ENCODE measurements around the gene RWDD3. TPM values are rescaled to one million over a fixed set of nuclear protein-coding genes. Genes with fewer than 3 reads are reported as not detected.

The RWDD3 gene
- polyA plus RNA-seq, 1 donor (not counting 4 experiments of a cell fraction or from before 2014, with no cell fraction given) = 15.0 TPM

DNA sequence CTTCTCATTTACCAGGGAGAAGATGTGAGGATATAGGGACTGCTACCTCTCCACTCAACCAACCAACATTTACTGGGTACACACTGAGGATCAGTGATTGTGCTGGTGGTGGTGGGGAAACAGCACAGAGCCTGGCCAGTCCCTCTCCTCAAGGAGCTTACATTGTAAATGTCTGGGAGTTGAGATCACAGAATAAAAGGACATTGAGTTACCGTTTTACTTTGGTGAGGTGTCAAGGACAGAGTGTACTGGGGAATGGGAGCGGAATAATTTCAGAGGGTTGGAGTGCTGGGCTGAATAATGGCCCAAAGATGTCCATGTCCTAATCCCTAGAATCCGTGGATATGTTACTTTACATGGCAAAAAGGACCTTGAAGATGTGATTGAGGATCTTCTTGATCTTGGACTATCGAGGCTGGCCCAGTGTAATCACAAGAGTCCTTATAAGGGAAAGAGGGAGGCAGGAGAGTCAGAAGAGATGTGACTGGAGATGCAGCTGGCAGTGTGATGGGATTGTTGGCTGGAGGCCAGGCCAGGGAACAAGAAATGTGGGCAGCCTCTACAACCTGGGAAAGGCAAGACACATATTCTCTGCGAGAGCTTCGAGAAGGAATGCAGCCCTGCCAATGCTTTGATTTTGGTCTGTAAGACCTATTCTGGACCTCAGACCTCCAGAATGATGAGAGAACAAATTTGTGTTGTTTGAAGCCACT is 26.6 kb upstream of the RWDD3 start:
- Histone ChIP-seq H3K9me1 (ENCODE audit: control insufficient read depth, extremely low read depth, insufficient read depth, low read length) (no peaks in the 10 kb centered on the region), H3K27ac (ENCODE audit: control insufficient read depth, insufficient read depth, low read length) (no peak overlapping the region), H3K79me2 (ENCODE audit: control insufficient read depth, insufficient read depth, low read length) (no peaks in the 10 kb centered on the region), H3K27me3 (ENCODE audit: control insufficient read depth, extremely low read depth, insufficient read depth, low read length) (no peaks in the 10 kb centered on the region), H3K4me2 (ENCODE audit: control insufficient read depth, extremely low read depth, insufficient read depth, low read depth, low read length) (no peak overlapping the region), H2AFZ (ENCODE audit: control insufficient read depth, low read length) (no peak overlapping the region), H3K9ac (ENCODE audit: control insufficient read depth, extremely low read depth, insufficient read depth, low read length) (no peak overlapping the region), H3K4me3 (ENCODE audit: control insufficient read depth in 2 of 3, extremely low read depth in 1 of 3, insufficient read depth in 2 of 3, low read depth in 1 of 3, low read length in 3 of 3) (no peak overlapping the region), H4K20me1 (ENCODE audit: control insufficient read depth, extremely low read depth, insufficient read depth, low read length) (no peaks in the 10 kb centered on the region), H3K4me1 (ENCODE audit: control insufficient read depth, extremely low read depth, insufficient read depth, low read length) (no peaks in the 10 kb centered on the region), H3K9me3 (ENCODE audit: control insufficient read depth, low read depth, low read length) (no peaks in the 10 kb centered on the region), H3K36me3 (ENCODE audit: control insufficient read depth in 2 of 2, extremely low read depth in 1 of 2, insufficient read depth in 2 of 2, low read length in 2 of 2) (no peaks in the 10 kb centered on the region)
- dilution Hi-C loops (cut with MboI; ENCODE audit: extremely low pct_ligation_motif_present, low sequenced_read_pairs) = no loop called here
- TF ChIP-seq, protein P1, sequence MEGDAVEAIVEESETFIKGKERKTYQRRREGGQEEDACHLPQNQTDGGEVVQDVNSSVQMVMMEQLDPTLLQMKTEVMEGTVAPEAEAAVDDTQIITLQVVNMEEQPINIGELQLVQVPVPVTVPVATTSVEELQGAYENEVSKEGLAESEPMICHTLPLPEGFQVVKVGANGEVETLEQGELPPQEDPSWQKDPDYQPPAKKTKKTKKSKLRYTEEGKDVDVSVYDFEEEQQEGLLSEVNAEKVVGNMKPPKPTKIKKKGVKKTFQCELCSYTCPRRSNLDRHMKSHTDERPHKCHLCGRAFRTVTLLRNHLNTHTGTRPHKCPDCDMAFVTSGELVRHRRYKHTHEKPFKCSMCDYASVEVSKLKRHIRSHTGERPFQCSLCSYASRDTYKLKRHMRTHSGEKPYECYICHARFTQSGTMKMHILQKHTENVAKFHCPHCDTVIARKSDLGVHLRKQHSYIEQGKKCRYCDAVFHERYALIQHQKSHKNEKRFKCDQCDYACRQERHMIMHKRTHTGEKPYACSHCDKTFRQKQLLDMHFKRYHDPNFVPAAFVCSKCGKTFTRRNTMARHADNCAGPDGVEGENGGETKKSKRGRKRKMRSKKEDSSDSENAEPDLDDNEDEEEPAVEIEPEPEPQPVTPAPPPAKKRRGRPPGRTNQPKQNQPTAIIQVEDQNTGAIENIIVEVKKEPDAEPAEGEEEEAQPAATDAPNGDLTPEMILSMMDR (optimal IDR thresholded peaks at IDR 0.05 in 1 of 3, IDR thresholded peaks at IDR 0.05 in 1 of 3, conservative IDR thresholded peaks at IDR 0.05 in 1 of 3; ENCODE audit: extremely low read depth in 1 of 3, insufficient read depth in 2 of 3, low read length in 3 of 3) = no peak
- no peak for TF ChIP-seq EZH2 (IDR thresholded peaks at IDR 0.05; ENCODE audit: low read length)
- no peak for DNase-seq (ENCODE audit: low read depth, low spot score)
- FAIRE-seq = no peak

GRCh38 chr1:95208876-95209275 is 25.1 kb upstream of the RWDD3 start:
- H3K4me1 ChIP-seq (ENCODE audit: control insufficient read depth, extremely low read depth, insufficient read depth, low read length) = no peaks in the 10 kb centered on the region
- no peak overlapping the region for H2AFZ ChIP-seq (ENCODE audit: control insufficient read depth, low read length)
- no peaks in the 10 kb centered on the region for H3K9me3 ChIP-seq (ENCODE audit: control insufficient read depth, low read depth, low read length)
- H3K27me3 ChIP-seq (ENCODE audit: control insufficient read depth, extremely low read depth, insufficient read depth, low read length) = no peaks in the 10 kb centered on the region
- no peak overlapping the region for H3K27ac ChIP-seq (ENCODE audit: control insufficient read depth, insufficient read depth, low read length)
- dilution Hi-C loops (cut with MboI; ENCODE audit: extremely low pct_ligation_motif_present, low sequenced_read_pairs) = no loop called here
- H4K20me1 ChIP-seq (ENCODE audit: control insufficient read depth, extremely low read depth, insufficient read depth, low read length) = no peaks in the 10 kb centered on the region
- H3K36me3 ChIP-seq (ENCODE audit: control insufficient read depth in 2 of 2, extremely low read depth in 1 of 2, insufficient read depth in 2 of 2, low read length in 2 of 2) = no peaks in the 10 kb centered on the region
- DNase-seq (ENCODE audit: low read depth, low spot score) (no peak), FAIRE-seq (no peak)
- no peak overlapping the region for H3K4me3 ChIP-seq (ENCODE audit: control insufficient read depth in 2 of 3, extremely low read depth in 1 of 3, insufficient read depth in 2 of 3, low read depth in 1 of 3, low read length in 3 of 3)
- no peak overlapping the region for H3K4me2 ChIP-seq (ENCODE audit: control insufficient read depth, extremely low read depth, insufficient read depth, low read depth, low read length)
- TF ChIP-seq EZH2 (IDR thresholded peaks at IDR 0.05; ENCODE audit: low read length) = no peak
- TF ChIP-seq, protein P1 (optimal IDR thresholded peaks at IDR 0.05 in 1 of 3, IDR thresholded peaks at IDR 0.05 in 1 of 3, conservative IDR thresholded peaks at IDR 0.05 in 1 of 3; ENCODE audit: extremely low read depth in 1 of 3, insufficient read depth in 2 of 3, low read length in 3 of 3) = no peak
- no peak overlapping the region for H3K9ac ChIP-seq (ENCODE audit: control insufficient read depth, extremely low read depth, insufficient read depth, low read length)
- no peaks in the 10 kb centered on the region for H3K9me1 ChIP-seq (ENCODE audit: control insufficient read depth, extremely low read depth, insufficient read depth, low read length)
- no peaks in the 10 kb centered on the region for H3K79me2 ChIP-seq (ENCODE audit: control insufficient read depth, insufficient read depth, low read length)

All from keratinocyte (primary cell).